Vagina (tissue), 2 donors: ENCODE results near the gene TMEM132C. TPM values are rescaled to one million over a fixed set of nuclear protein-coding genes. Genes with fewer than 3 reads are reported as not detected.
A peak's percentile ranks its signal among the peaks of the same experiment; 100 is the strongest.

Experiments used
- DNase-seq, 2 donors: peaks; one replicate each; pipeline ENCODE4 v3.0.0-alpha.2; 2017; ENCODE audit errors: extremely low spot score in 2 of 2
- H3K27ac ChIP-seq: fragments of 200-600 bp; sonication (generic); one replicate; pipeline ENCODE4 v1.5.1; 2019
- H3K27me3 ChIP-seq: fragments of 200-600 bp; sonication (generic); one replicate; pipeline ENCODE4 v1.5.1; 2019
- H3K36me3 ChIP-seq, 2 donors: fragments of 200-600 bp; sonication (generic); one replicate each; pipeline ENCODE4 v1.5.1; 2017 to 2019
- H3K4me1 ChIP-seq: fragments of 200-600 bp; sonication (generic); one replicate; pipeline ENCODE4 v1.5.1; 2019
- H3K4me3 ChIP-seq, 2 donors: fragments of 200-600 bp; sonication (generic); 1 replicate in 1 of 2; 2 replicates in 1 of 2; pipeline ENCODE4 v1.5.1; 2016 to 2019
- H3K9me3 ChIP-seq: fragments of 200-600 bp; sonication (generic); one replicate; pipeline ENCODE4 v1.5.1; 2019
- CTCF ChIP-seq, 3 experiments: fragments of 450-650 bp in 2 of 3; fragments of 200-600 bp in 1 of 3; sonication (generic) in 1 of 3; IDR thresholded peaks; one replicate each; pipeline ENCODE4 v1.5.1; 2017 to 2019; ENCODE audit warnings: antibody characterized with exemption in 3 of 3, mild to moderate bottlenecking in 2 of 3, moderate library complexity in 2 of 3
- POLR2A ChIP-seq, 2 donors: fragments of 450-650 bp; IDR thresholded peaks; one replicate each; pipeline ENCODE4 v1.6.1; 2017; ENCODE audit warnings: antibody characterized with exemption in 2 of 2, mild to moderate bottlenecking in 2 of 2, moderate library complexity in 2 of 2
- POLR2AphosphoS5 ChIP-seq, 2 donors: sonication (generic); formaldehyde crosslinking; IDR thresholded peaks; one replicate each; pipeline ENCODE4 v1.9.0; 2017; ENCODE audit warnings: antibody characterized with exemption in 2 of 2, mild to moderate bottlenecking in 2 of 2, low read depth in 1 of 2; ENCODE audit not compliant: insufficient read depth in 1 of 2
- intact Hi-C: fragments of 100-400 bp; cut with DNase I; formaldehyde crosslinking; loops from one replicate; pipeline ENCODE4 v1.15.1; 2023
- total RNA-seq: library from RNA; depleted of rRNA; stranded (reverse); fragments of >200 nt; gene quantifications from one replicate; pipeline ENCODE4 v1.2.3, GENCODE V29; 2016

The TMEM132C gene
- total RNA-seq, result 20.6 TPM

GRCh38 chr12:128267131-128267622, at the start of gene TMEM132C:
Gene TMEM132C, plus strand, starts transcription at chr12:128267170. Its CDS starts 233 bp downstream, at chr12:128267403.
- H3K27ac ChIP-seq, result peak within 1 kb of the TSS; percentile 74
- no peaks in the 10 kb centered on the region for H3K36me3 ChIP-seq
- intact Hi-C loops, result no loop called here
- no peak for DNase-seq
- peak within 1 kb of the TSS; percentile 57 to 66 for H3K4me3 ChIP-seq
- peaks cover 33% of the 10 kb centered on the region for H3K4me1 ChIP-seq
- TF ChIP-seq POLR2A (IDR thresholded peaks at IDR 0.05), result no peak
- no peak for TF ChIP-seq POLR2AphosphoS5 (IDR thresholded peaks at IDR 0.05; ENCODE audit: insufficient read depth in 1 of 2, low read depth in 1 of 2)
- TF ChIP-seq CTCF (IDR thresholded peaks at IDR 0.05), result no peak
- no peaks in the 10 kb centered on the region for H3K27me3 ChIP-seq
- H3K9me3 ChIP-seq, result no peaks in the 10 kb centered on the region

GRCh38 chr12:128224226-128224625, 42.7 kb upstream of the TMEM132C start:
- Histone ChIP-seq H3K9me3 (no peaks in the 10 kb centered on the region), H3K4me1 (no peaks in the 10 kb centered on the region), H3K27me3 (no peaks in the 10 kb centered on the region), H3K4me3 (no peak overlapping the region), H3K27ac (no peak overlapping the region), H3K36me3 (no peaks in the 10 kb centered on the region)
- intact Hi-C loops, result no loop called here
- DNase-seq, result no peak
- no peak for TF ChIP-seq POLR2AphosphoS5 (IDR thresholded peaks at IDR 0.05; ENCODE audit: insufficient read depth in 1 of 2, low read depth in 1 of 2)
- TF ChIP-seq POLR2A (IDR thresholded peaks at IDR 0.05), result no peak
- TF ChIP-seq CTCF (IDR thresholded peaks at IDR 0.05), result no peak

- Histone ChIP-seq H3K36me3 (no peaks in the 10 kb centered on the region), H3K9me3 (no peaks in the 10 kb centered on the region), H3K27me3 (no peaks in the 10 kb centered on the region), H3K4me1 (no peaks in the 10 kb centered on the region), H3K4me3 (no peak overlapping the region), H3K27ac (no peak overlapping the region)
- TF ChIP-seq POLR2AphosphoS5 (IDR thresholded peaks at IDR 0.05; ENCODE audit: insufficient read depth in 1 of 2, low read depth in 1 of 2), result no peak
- TF ChIP-seq CTCF (IDR thresholded peaks at IDR 0.05), result no peak
- TF ChIP-seq POLR2A (IDR thresholded peaks at IDR 0.05), result no peak
- DNase-seq, result no peak
- intact Hi-C loops, result no loop called here
These were observed 38.4 kb upstream of the TMEM132C start for GRCh38 chr12:128228581-128228980.

- Histone ChIP-seq H3K9me3 (no peaks in the 10 kb centered on the region), H3K27ac (no peak overlapping the region), H3K4me3 (no peak overlapping the region), H3K36me3 (no peaks in the 10 kb centered on the region), H3K27me3 (no peaks in the 10 kb centered on the region), H3K4me1 (no peaks in the 10 kb centered on the region)
- TF ChIP-seq POLR2AphosphoS5 (IDR thresholded peaks at IDR 0.05; ENCODE audit: insufficient read depth in 1 of 2, low read depth in 1 of 2) (no peak), POLR2A (IDR thresholded peaks at IDR 0.05) (no peak), CTCF (IDR thresholded peaks at IDR 0.05) (no peak)
- intact Hi-C loops, result no loop called here
- no peak for DNase-seq
These were observed 31.1 kb upstream of the TMEM132C start for GRCh38 chr12:128235635-128236417.

- Histone ChIP-seq H3K27me3 (no peaks in the 10 kb centered on the region), H3K36me3 (no peaks in the 10 kb centered on the region), H3K27ac (no peak overlapping the region), H3K9me3 (no peaks in the 10 kb centered on the region), H3K4me1 (no peaks in the 10 kb centered on the region), H3K4me3 (no peak overlapping the region)
- TF ChIP-seq CTCF (IDR thresholded peaks at IDR 0.05) (no peak), POLR2AphosphoS5 (IDR thresholded peaks at IDR 0.05; ENCODE audit: insufficient read depth in 1 of 2, low read depth in 1 of 2) (no peak), POLR2A (IDR thresholded peaks at IDR 0.05) (no peak)
- DNase-seq, result no peak
- intact Hi-C loops, result no loop called here
These were observed 30.4 kb upstream of the TMEM132C start for GRCh38 chr12:128236525-128236924.
